Mesenchymal stem cell (in vitro differentiated cells and primary cell): ENCODE results near the gene BEX3.

Experiments used
- DNase-seq: peaks from one replicate; pipeline ENCODE4 v3.0.0-alpha.2; 2013
- H2AFZ ChIP-seq: one replicate; pipeline ENCODE4 v1.6.1; 2013; ENCODE audit warnings: low read depth, mild to moderate bottlenecking, control low read depth, inconsistent platforms, low read length, moderate library complexity
- H2AK5ac ChIP-seq: 2 replicates; pipeline ENCODE4 v1.6.1; 2013; ENCODE audit warnings: low read length, moderate library complexity, mild to moderate bottlenecking, inconsistent platforms; ENCODE audit not compliant: severe bottlenecking
- H2BK120ac ChIP-seq: one replicate; pipeline ENCODE4 v1.6.1; 2013; ENCODE audit warnings: low read depth, mild to moderate bottlenecking, inconsistent platforms, low read length, moderate library complexity
- H2BK12ac ChIP-seq, 2 experiments: one replicate each; pipeline ENCODE4 v1.6.1; 2013; ENCODE audit warnings: inconsistent platforms in 2 of 2, low read length in 2 of 2, mild to moderate bottlenecking in 2 of 2, moderate library complexity in 2 of 2, control low read depth in 1 of 2
- H2BK15ac ChIP-seq: one replicate; pipeline ENCODE4 v1.6.1; 2013; ENCODE audit warnings: mild to moderate bottlenecking, low read depth, inconsistent platforms; ENCODE audit not compliant: poor library complexity, severe bottlenecking
- H2BK5ac ChIP-seq: 2 replicates; pipeline ENCODE4 v1.6.1; 2013; ENCODE audit warnings: low read depth, mild to moderate bottlenecking, low read length, control low read depth, inconsistent platforms; ENCODE audit not compliant: poor library complexity, severe bottlenecking
- H3K14ac ChIP-seq, 2 experiments: one replicate each; pipeline ENCODE4 v1.6.1; 2013; ENCODE audit warnings: inconsistent platforms in 2 of 2, low read length in 2 of 2, control low read depth in 1 of 2, mild to moderate bottlenecking in 1 of 2, moderate library complexity in 1 of 2
- H3K18ac ChIP-seq, 2 experiments: one replicate each; pipeline ENCODE4 v1.6.1; 2013; ENCODE audit warnings: inconsistent platforms in 2 of 2, low read length in 2 of 2, control low read depth in 1 of 2, low read depth in 1 of 2, mild to moderate bottlenecking in 1 of 2
- H3K23ac ChIP-seq, 2 experiments: one replicate each; pipeline ENCODE4 v1.6.1; 2013; ENCODE audit warnings: inconsistent platforms in 2 of 2, low read length in 2 of 2, mild to moderate bottlenecking in 2 of 2, moderate library complexity in 2 of 2, control low read depth in 1 of 2
- H3K27ac ChIP-seq: 2 replicates; pipeline ENCODE4 v1.5.1; 2013; ENCODE audit warnings: mild to moderate bottlenecking, moderate library complexity, low read length, control low read depth, inconsistent platforms; ENCODE audit not compliant: poor library complexity, severe bottlenecking
- H3K27me3 ChIP-seq, 2 experiments: 2 replicates each; pipeline versions ENCODE4 v1.6.1 to v1.7.0; 2013; ENCODE audit warnings: low read length in 2 of 2, mild to moderate bottlenecking in 2 of 2, moderate library complexity in 2 of 2, control low read depth in 1 of 2, inconsistent platforms in 1 of 2; ENCODE audit not compliant: control insufficient read depth in 1 of 2, insufficient read depth in 1 of 2
- H3K36me3 ChIP-seq, 2 experiments: 2 replicates each; pipeline versions ENCODE4 v1.6.1 to v1.7.0; 2013; ENCODE audit warnings: low read length in 2 of 2, control low read depth in 1 of 2, inconsistent platforms in 1 of 2, low read depth in 1 of 2, mild to moderate bottlenecking in 1 of 2; ENCODE audit not compliant: insufficient read depth in 2 of 2, control insufficient read depth in 1 of 2
- H3K4ac ChIP-seq, 2 experiments: one replicate each; pipeline ENCODE4 v1.6.1; 2013; ENCODE audit warnings: inconsistent platforms in 2 of 2, low read length in 2 of 2, mild to moderate bottlenecking in 2 of 2, moderate library complexity in 2 of 2, control low read depth in 1 of 2, low read depth in 1 of 2
- H3K4me1 ChIP-seq: 2 replicates; pipeline ENCODE4 v1.6.1; 2013; ENCODE audit warnings: low read depth, low read length, control low read depth; ENCODE audit not compliant: control insufficient read depth, insufficient read depth
- H3K4me2 ChIP-seq: 2 replicates; pipeline ENCODE4 v1.6.1; 2013; ENCODE audit warnings: low read length, mild to moderate bottlenecking, inconsistent platforms; ENCODE audit not compliant: poor library complexity, severe bottlenecking
- H3K4me3 ChIP-seq, 2 experiments: 2 replicates each; pipeline versions ENCODE4 v1.5.1 to v1.7.0; 2013; ENCODE audit warnings: low read length in 2 of 2, mild to moderate bottlenecking in 2 of 2, control low read depth in 1 of 2, low read depth in 1 of 2; ENCODE audit not compliant: insufficient read depth in 1 of 2
- H3K79me1 ChIP-seq: replicated peaks from 2 replicates; pipeline ENCODE4 v1.6.1; 2013; ENCODE audit warnings: mild to moderate bottlenecking, control low read depth, low read length, inconsistent platforms; ENCODE audit not compliant: poor library complexity, severe bottlenecking
- H3K9ac ChIP-seq: 2 replicates; pipeline ENCODE4 v1.7.0; 2013; ENCODE audit warnings: mild to moderate bottlenecking, low read length, moderate library complexity
- H3K9me3 ChIP-seq: 2 replicates; pipeline ENCODE4 v1.7.0; 2013; ENCODE audit warnings: mild to moderate bottlenecking, low read length; ENCODE audit not compliant: control insufficient read depth
- H4K8ac ChIP-seq: one replicate; pipeline ENCODE4 v1.6.1; 2013; ENCODE audit warnings: inconsistent platforms, mild to moderate bottlenecking, low read length, moderate library complexity
- H4K91ac ChIP-seq: one replicate; pipeline ENCODE4 v1.6.1; 2013; ENCODE audit warnings: mild to moderate bottlenecking, low read length, inconsistent platforms
- WGBS: methylation state at CpG from one replicate; pipeline ENCODE4 v1.1.7; 2013; ENCODE audit warnings: mixed read lengths; 5-methylcytosine and 5-hydroxymethylcytosine counted together

The BEX3 gene

DNA sequence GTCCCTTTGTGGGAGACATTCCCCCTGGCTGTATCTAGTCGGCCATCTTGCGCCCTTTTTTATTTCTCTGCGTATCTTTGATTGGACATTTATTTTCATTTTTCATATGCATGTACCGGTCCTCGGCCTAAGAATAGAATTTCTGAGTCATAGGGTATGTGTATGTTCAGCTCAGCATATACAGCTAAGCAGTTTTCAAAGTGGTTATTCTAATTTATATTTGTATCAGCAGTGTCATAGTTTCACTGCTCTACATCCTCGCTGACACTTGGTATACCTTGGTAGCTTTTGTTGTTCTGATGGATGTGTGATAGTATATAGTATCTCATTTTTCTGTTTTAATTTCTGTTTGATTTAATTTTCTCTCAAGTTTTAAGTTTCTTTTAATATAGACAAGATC, 38.7 kb downstream of the BEX3 start:
- Histone ChIP-seq H2BK120ac (no peak overlapping the region), H2BK5ac (no peak overlapping the region), H3K23ac (no peak overlapping the region), H2BK15ac (no peak overlapping the region), H3K9me3 (no peaks in the 10 kb centered on the region), H3K4ac (no peak overlapping the region), H3K4me3 (no peak overlapping the region), H3K4me1 (no peaks in the 10 kb centered on the region), H3K14ac (no peak overlapping the region), H3K4me2 (no peak overlapping the region), H3K18ac (no peak overlapping the region), H3K27me3 (no peaks in the 10 kb centered on the region), H2AK5ac (no peak overlapping the region), H3K9ac (no peak overlapping the region), H3K79me1 (peaks cover 13% of the 10 kb centered on the region), H3K27ac (no peak overlapping the region), H4K8ac (no peak overlapping the region), H3K36me3 (peaks cover 0 to 3% of the 10 kb centered on the region in 2 experiments), H4K91ac (no peak overlapping the region), H2AFZ (no peak overlapping the region), H2BK12ac (no peak overlapping the region)
- WGBS: 100% methylated on average over 2 of the region's 6 CpGs
- DNase-seq: no peak

DNA sequence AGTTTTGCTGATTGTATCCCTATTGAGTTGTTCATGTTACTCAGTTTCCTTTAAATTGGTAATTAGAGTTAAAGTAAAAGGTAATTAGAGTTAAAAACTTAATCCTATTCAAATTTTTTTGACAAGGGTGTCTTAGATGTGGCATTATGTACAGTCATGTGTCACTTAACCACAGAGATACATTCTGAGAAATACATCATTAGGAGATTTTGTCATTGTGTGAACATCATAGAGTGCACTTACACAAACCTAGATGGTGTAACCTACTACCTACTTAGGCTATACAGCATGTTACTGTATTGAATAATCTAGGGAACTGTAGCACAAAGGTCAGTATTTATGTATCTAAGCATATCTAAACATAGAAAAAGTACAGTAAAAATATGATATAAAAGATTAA, 39.2 kb downstream of the BEX3 start:
- H3K27me3 ChIP-seq: no peaks in the 10 kb centered on the region

DNA sequence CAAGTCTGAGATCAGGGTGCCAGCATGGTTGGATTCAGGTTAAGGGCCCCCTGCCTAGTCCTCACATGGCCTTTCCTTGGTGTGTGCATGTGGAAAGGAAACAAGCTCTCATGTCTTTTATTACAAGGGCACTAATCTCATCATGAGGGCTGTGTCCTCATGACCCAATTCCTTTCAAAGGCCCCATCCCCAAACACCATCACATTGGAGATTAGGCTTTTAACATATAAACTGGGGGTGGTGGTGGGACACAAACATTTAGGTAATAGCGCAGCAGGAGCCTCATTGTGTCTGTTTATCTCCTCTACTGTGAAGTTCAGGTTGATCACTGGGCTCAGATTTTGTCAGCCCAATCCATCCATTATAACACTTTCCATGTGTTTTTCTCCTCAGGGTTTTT, 41.0 kb downstream of the BEX3 start:
- no CpG with 5 or more reads among the region's 1 CpG for WGBS
- no peak overlapping the region for H2BK15ac ChIP-seq
- H3K4me1 ChIP-seq: no peaks in the 10 kb centered on the region
- H3K36me3 ChIP-seq: no peaks in the 10 kb centered on the region
- DNase-seq: no peak
- no peak overlapping the region for H2BK120ac ChIP-seq
- no peak overlapping the region for H2AFZ ChIP-seq
- no peak overlapping the region for H3K14ac ChIP-seq
- no peak overlapping the region for H2BK5ac ChIP-seq
- no peak overlapping the region for H4K91ac ChIP-seq
- H4K8ac ChIP-seq: no peak overlapping the region
- H3K9ac ChIP-seq: no peak overlapping the region
- peaks cover 13% of the 10 kb centered on the region for H3K79me1 ChIP-seq
- no peak overlapping the region for H3K18ac ChIP-seq
- no peak overlapping the region for H2BK12ac ChIP-seq
- no peaks in the 10 kb centered on the region for H3K9me3 ChIP-seq
- H3K23ac ChIP-seq: no peak overlapping the region
- no peak overlapping the region for H3K4me2 ChIP-seq
- H3K27me3 ChIP-seq: no peaks in the 10 kb centered on the region
- no peak overlapping the region for H2AK5ac ChIP-seq
- H3K27ac ChIP-seq: no peak overlapping the region
- no peak overlapping the region for H3K4me3 ChIP-seq
- H3K4ac ChIP-seq: no peak overlapping the region

More for the DNA sequence above, 39.2 kb downstream of the BEX3 start:
- Histone ChIP-seq H3K23ac (no peak overlapping the region), H2BK5ac (no peak overlapping the region), H3K36me3 (no peaks in the 10 kb centered on the region), H4K8ac (no peak overlapping the region), H3K79me1 (peaks cover 13% of the 10 kb centered on the region), H3K9ac (no peak overlapping the region), H3K27ac (no peak overlapping the region), H3K4me1 (no peaks in the 10 kb centered on the region), H3K18ac (no peak overlapping the region), H3K4ac (no peak overlapping the region), H3K14ac (no peak overlapping the region), H2AFZ (no peak overlapping the region), H3K4me3 (no peak overlapping the region), H2AK5ac (no peak overlapping the region), H4K91ac (no peak overlapping the region), H2BK15ac (no peak overlapping the region), H2BK12ac (no peak overlapping the region), H3K4me2 (no peak overlapping the region), H2BK120ac (no peak overlapping the region), H3K9me3 (no peaks in the 10 kb centered on the region)
- DNase-seq: no peak

DNA sequence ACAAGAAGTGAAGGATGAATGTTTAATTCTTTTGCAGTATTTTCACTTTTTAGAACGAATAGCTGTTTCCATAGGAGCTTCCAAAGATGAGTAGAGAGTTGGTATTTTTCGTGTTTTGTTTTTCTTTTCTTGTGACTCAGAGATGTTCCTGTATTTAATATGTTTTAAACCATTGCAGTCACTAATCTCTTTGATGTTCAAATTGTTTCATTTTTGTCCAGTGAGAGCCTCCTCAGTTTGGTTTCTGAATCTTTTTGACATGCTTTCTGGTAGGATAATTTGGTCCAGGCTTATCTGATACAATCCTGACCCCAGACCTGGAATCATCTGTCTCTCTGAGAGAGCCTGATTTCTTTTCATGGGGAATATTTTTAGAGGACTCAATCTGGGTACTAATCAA, 41.6 kb downstream of the BEX3 start:
- Histone ChIP-seq H3K23ac (no peak overlapping the region), H4K91ac (no peak overlapping the region), H3K18ac (no peak overlapping the region), H3K36me3 (no peaks in the 10 kb centered on the region), H2AK5ac (no peak overlapping the region), H3K4ac (no peak overlapping the region), H3K9ac (peak overlapping the region; percentile 53), H4K8ac (no peak overlapping the region), H3K27ac (no peak overlapping the region), H3K14ac (no peak overlapping the region), H2BK120ac (no peak overlapping the region), H3K4me2 (no peak overlapping the region), H3K79me1 (peaks cover 13% of the 10 kb centered on the region), H3K9me3 (no peaks in the 10 kb centered on the region), H3K4me1 (no peaks in the 10 kb centered on the region), H2BK12ac (no peak overlapping the region), H2BK5ac (no peak overlapping the region), H2AFZ (no peak overlapping the region), H2BK15ac (no peak overlapping the region), H3K4me3 (no peak overlapping the region), H3K27me3 (no peaks in the 10 kb centered on the region)
- WGBS: 80% methylated on average over 2 of the region's 2 CpGs
- no peak for DNase-seq
